Transverse colon (tissue), 4 donors: ENCODE results near the gene KIF21A. TPM values are rescaled to one million over a fixed set of nuclear protein-coding genes. Genes with fewer than 3 reads are reported as not detected.

Source experiments
- DNase-seq: peaks from one replicate; pipeline ENCODE4 v3.0.0-alpha.2; 2019
- H3K27ac ChIP-seq, 4 donors: fragments of 200-600 bp; sonication (generic); 2 replicates each; pipeline ENCODE4 v1.5.1; 2016 to 2018; ENCODE audit warnings: inconsistent platforms in 4 of 4
- H3K27me3 ChIP-seq: fragments of 200-600 bp; sonication (generic); 2 replicates; pipeline ENCODE4 v1.5.1; 2017; ENCODE audit warnings: inconsistent platforms
- H3K36me3 ChIP-seq, 4 donors: fragments of 200-600 bp; sonication (generic); 2 replicates each; pipeline ENCODE4 v1.5.1; 2017 to 2019; ENCODE audit warnings: inconsistent platforms in 4 of 4
- H3K4me1 ChIP-seq, 4 donors: fragments of 200-600 bp; sonication (generic); 2 replicates each; pipeline ENCODE4 v1.5.1; 2017 to 2020; ENCODE audit warnings: inconsistent platforms in 4 of 4
- H3K4me3 ChIP-seq, 4 donors: fragments of 200-600 bp; sonication (generic); 1 replicate in 1 of 4; 2 replicates in 3 of 4; pipeline versions ENCODE4 v1.5.1 to v1.6.1; 2017 to 2019; ENCODE audit warnings: inconsistent platforms in 4 of 4
- H3K9me3 ChIP-seq, 2 donors: fragments of 200-600 bp; sonication (generic); 2 replicates each; pipeline ENCODE4 v1.5.1; 2017 to 2019; ENCODE audit warnings: inconsistent platforms in 2 of 2
- EP300 ChIP-seq: sonication (generic); formaldehyde crosslinking; IDR thresholded peaks from one replicate; pipeline ENCODE4 v1.6.1; 2017; ENCODE audit warnings: antibody characterized with exemption, low read depth
- POLR2A ChIP-seq: fragments of 450-650 bp; IDR thresholded peaks from one replicate; pipeline ENCODE4 v1.6.1; 2016; ENCODE audit warnings: antibody characterized with exemption, mild to moderate bottlenecking, moderate library complexity
- POLR2AphosphoS5 ChIP-seq, 3 donors: sonication (generic); formaldehyde crosslinking; IDR thresholded peaks; one replicate each; pipeline ENCODE4 v1.6.1; 2016; ENCODE audit warnings: antibody characterized with exemption in 3 of 3
- WGBS, 2 donors: methylation state at CpG; one replicate each; pipeline ENCODE4 v1.1.5; 2018; ENCODE audit warnings: low coverage in 1 of 2; 5-methylcytosine and 5-hydroxymethylcytosine counted together
- in situ Hi-C, 4 donors: fragments of 200-750 bp; cut with MboI; loops; one replicate each; pipeline versions ENCODE4 v1.15.0 to v1.15.1; 2017; ENCODE audit warnings: low sequenced_read_pairs in 3 of 4, low pct_ligation_motif_present in 1 of 4, low pct_unique_long_range_greater_than_20kb in 1 of 4
- intact Hi-C: fragments of 100-400 bp; cut with DNase I; formaldehyde crosslinking; loops from one replicate; pipeline ENCODE4 v1.15.1; 2023; ENCODE audit warnings: low total_unique reads
- total RNA-seq, 4 donors: library from RNA; depleted of rRNA; stranded (reverse); fragments of >200 nt; gene quantifications; one replicate each; pipeline ENCODE4 v1.1.0, GENCODE V29; 2016
- TF ChIP-seq, protein P1 (sequence below), 5 experiments: fragments of 200-600 bp in 3 of 5; fragments of 450-650 bp in 2 of 5; sonication (generic) in 3 of 5; IDR thresholded peaks; 1 replicate in 2 of 5; 2 replicates in 3 of 5; pipeline ENCODE4 v1.5.1; 2016 to 2017; ENCODE audit warnings: antibody characterized with exemption in 5 of 5, inconsistent platforms in 3 of 5, mild to moderate bottlenecking in 2 of 5, moderate library complexity in 1 of 5

The KIF21A gene
- total RNA-seq, 4 donors from 2014 or later, result 23.6 to 40.6 (median 31.9) TPM

DNA sequence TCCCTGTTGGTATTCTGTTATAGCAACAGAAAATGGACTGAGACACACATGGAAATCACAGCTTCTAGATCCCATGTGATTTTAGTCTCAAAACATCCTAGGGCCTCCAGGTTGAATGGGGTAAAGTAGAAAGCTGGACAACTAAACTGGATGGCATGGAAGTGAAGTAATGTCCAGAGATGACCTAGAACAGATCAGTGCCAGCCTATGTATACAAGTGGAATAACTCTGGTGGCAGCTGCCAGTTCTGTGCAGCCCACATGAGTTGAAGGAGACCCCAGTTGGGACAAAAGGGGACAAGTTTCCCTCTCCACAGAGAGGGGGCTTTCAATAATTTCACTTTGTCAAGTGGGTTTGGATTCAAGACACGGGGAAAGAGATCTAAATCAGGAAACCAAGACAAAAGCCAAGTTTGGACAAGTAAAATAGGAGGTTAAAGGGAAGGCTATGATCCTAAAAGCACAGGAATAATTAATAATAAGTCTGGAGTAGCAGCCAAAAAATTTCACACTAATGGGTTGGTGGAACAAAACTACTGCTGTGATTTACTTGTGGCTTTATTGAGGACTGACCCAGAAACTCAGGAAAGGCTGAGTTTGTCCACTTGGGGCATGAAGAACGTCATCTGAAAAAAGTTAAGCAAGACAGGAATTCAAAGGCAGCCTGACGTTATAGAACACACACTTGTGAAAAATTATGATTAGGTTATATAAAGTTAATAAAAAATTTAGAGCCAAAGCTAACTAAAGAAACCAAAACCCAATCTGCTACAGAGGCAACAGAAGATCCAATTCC, 11.7 kb downstream of the KIF21A start:
- in situ Hi-C loops, result no loop called here
- 69 to 81% methylated on average over 3 of the region's 3 CpGs for WGBS, 2 donors
- TF ChIP-seq, protein P1, sequence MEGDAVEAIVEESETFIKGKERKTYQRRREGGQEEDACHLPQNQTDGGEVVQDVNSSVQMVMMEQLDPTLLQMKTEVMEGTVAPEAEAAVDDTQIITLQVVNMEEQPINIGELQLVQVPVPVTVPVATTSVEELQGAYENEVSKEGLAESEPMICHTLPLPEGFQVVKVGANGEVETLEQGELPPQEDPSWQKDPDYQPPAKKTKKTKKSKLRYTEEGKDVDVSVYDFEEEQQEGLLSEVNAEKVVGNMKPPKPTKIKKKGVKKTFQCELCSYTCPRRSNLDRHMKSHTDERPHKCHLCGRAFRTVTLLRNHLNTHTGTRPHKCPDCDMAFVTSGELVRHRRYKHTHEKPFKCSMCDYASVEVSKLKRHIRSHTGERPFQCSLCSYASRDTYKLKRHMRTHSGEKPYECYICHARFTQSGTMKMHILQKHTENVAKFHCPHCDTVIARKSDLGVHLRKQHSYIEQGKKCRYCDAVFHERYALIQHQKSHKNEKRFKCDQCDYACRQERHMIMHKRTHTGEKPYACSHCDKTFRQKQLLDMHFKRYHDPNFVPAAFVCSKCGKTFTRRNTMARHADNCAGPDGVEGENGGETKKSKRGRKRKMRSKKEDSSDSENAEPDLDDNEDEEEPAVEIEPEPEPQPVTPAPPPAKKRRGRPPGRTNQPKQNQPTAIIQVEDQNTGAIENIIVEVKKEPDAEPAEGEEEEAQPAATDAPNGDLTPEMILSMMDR (IDR thresholded peaks at IDR 0.05), result no peak
- TF ChIP-seq POLR2A (no peak), EP300 (no peak), POLR2AphosphoS5 (IDR thresholded peaks at IDR 0.05) (no peak)

DNA sequence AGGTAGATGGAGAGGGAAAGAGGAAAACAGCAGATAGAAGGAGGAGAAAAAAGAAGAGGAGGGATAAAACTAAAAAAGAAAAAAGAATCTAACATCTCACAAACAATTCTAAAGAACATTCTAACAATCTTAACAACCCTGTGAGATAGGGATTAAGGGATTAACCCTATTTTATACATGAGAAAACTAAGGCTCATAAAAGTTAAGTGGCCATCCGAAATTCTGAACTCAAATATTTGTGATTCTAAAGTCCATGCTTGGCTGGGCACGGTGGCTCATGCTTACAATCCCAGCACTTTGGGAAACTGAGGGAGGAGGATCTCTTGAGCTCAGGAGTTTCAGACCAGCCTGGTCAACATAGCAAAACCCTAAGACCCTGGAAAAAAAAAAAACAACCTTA, 13.1 kb downstream of the KIF21A start:
- intact Hi-C loops, result no loop called here
- H3K4me1 ChIP-seq, result peaks cover 0 to 10% (median 4%) of the 10 kb centered on the region in 4 donors
- no peak for DNase-seq
- TF ChIP-seq EP300 (no peak), POLR2A (no peak), POLR2AphosphoS5 (IDR thresholded peaks at IDR 0.05) (no peak)
- TF ChIP-seq, protein P1 (IDR thresholded peaks at IDR 0.05), result no peak
- WGBS, 2 donors, result 43% methylated on average over 2 of the region's 2 CpGs; no CpG with 5 or more reads in 1 of the 2 donors
- no peaks in the 10 kb centered on the region for H3K9me3 ChIP-seq
- no peak overlapping the region for H3K27ac ChIP-seq
- no peaks in the 10 kb centered on the region for H3K27me3 ChIP-seq
- H3K36me3 ChIP-seq, result no peaks in the 10 kb centered on the region
- H3K4me3 ChIP-seq, result no peak overlapping the region
- in situ Hi-C loops, result no loop called here

More for the DNA sequence above, 11.7 kb downstream of the KIF21A start:
- DNase-seq, result no peak
- no peak overlapping the region for H3K4me3 ChIP-seq
- H3K27ac ChIP-seq, result no peak overlapping the region
- H3K36me3 ChIP-seq, result no peaks in the 10 kb centered on the region
- peaks cover 0 to 10% (median 4%) of the 10 kb centered on the region in 4 donors for H3K4me1 ChIP-seq
- no peaks in the 10 kb centered on the region for H3K9me3 ChIP-seq
- no peaks in the 10 kb centered on the region for H3K27me3 ChIP-seq
- intact Hi-C loops, result no loop called here

DNA sequence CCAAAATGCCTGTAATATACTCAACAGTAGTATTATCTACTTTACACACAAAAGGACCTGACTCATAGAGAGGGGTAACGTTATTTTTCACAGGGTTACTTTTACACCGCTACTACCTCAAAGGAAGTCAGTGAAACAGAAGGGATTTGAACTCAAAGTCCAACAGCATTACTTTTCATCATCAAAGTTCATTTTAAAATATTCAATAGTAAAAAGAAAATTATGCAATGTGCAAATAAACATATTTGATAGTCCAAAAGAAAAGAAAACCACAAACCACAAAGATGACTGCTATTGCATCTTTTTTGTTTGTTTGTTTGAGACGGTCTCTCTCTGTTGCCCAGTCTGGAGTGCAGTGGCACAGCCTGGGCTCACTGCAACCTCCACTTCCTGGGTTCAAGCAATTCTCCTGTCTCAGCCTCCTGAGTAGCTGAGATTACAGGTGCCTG, 15.5 kb downstream of the KIF21A start:
- TF ChIP-seq EP300 (no peak), POLR2AphosphoS5 (IDR thresholded peaks at IDR 0.05) (no peak), POLR2A (no peak)
- TF ChIP-seq, protein P1 (IDR thresholded peaks at IDR 0.05), result no peak
- Histone ChIP-seq H3K27ac (no peak overlapping the region), H3K27me3 (no peaks in the 10 kb centered on the region), H3K4me1 (peaks cover 0 to 10% (median 4%) of the 10 kb centered on the region in 4 donors), H3K9me3 (no peaks in the 10 kb centered on the region), H3K4me3 (no peak overlapping the region), H3K36me3 (no peaks in the 10 kb centered on the region)
- no peak for DNase-seq
- in situ Hi-C loops, result no loop called here
- 66 to 96% methylated on average over 2 to 3 of the region's 3 CpGs for WGBS, 2 donors
- intact Hi-C loops, result no loop called here

DNA sequence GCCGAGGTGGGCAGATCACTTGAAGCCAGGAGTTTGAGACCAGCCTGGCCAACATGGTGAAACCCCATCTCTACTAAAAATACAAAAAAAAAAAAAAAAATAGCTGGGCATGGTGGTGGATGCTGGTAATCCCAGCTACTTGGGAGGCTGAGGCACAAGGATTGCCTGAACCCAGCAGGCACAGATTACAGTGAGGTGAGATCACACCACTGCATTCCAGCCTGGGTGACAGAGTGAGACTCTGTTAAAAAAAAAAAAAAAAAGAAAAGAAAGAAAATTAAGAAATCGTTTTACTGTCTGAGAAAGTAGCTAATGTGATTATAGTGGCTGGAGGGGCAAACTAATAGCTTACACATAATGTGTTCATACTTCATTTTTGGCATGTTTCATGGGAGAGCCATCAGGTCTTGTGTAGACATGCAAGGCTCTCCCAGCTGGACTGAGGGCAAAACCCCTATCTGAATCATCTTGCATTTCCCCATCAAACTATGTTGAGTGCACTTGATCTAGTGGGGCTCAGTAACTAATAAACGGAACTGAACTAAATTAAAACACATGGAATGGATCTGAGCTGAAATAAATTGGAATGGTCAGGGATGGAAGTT, 16.2 kb downstream of the KIF21A start:
- H3K4me3 ChIP-seq, result no peak overlapping the region
- DNase-seq, result no peak
- H3K9me3 ChIP-seq, result no peaks in the 10 kb centered on the region
- H3K27ac ChIP-seq, result no peak overlapping the region
- peaks cover 0 to 10% (median 4%) of the 10 kb centered on the region in 4 donors for H3K4me1 ChIP-seq
- TF ChIP-seq POLR2AphosphoS5 (IDR thresholded peaks at IDR 0.05) (no peak), EP300 (no peak), POLR2A (no peak)
- TF ChIP-seq, protein P1 (IDR thresholded peaks at IDR 0.05), result no peak
- H3K27me3 ChIP-seq, result no peaks in the 10 kb centered on the region
- 76 to 87% methylated on average over 2 to 3 of the region's 3 CpGs for WGBS, 2 donors
- H3K36me3 ChIP-seq, result no peaks in the 10 kb centered on the region
- in situ Hi-C loops, result no loop called here
- intact Hi-C loops, result no loop called here
